ENCODE results near the gene RYR2. TPM values are rescaled to one million over a fixed set of nuclear protein-coding genes. Genes with fewer than 3 reads are reported as not detected.

The RYR2 gene
- total and polyA plus RNA-seq, 11 donors = 77.7 to 1,319 (median 805) TPM

DNA sequence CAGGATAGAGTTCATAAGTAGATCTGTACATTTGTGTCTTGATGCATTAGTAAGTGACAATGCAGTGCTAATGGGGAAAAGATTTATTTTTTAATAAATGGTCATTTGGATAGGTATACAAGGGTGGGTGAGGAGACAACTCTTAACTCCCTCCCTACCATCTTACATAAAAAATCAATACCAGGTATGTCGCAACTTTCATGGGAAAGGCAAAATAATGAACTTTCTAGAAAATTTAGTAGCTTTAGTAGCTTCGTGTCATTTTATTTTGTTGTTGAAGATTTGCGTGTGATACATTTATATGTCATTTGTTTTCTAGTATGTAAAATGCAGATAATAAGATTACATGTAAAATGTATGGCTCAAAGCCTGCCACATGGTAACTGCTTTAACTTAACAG lies 310.8 kb downstream of the RYR2 start:
- Histone ChIP-seq H3K9me3 (no peaks in the 10 kb centered on the region), H3K27ac (no peak overlapping the region), H3K36me3 (no peaks in the 10 kb centered on the region), H3K4me1 (peaks cover 0 to 34% (median 0%) of the 10 kb centered on the region in 12 donors), H3K27me3 (no peaks in the 10 kb centered on the region), H3K4me3 (no peak overlapping the region)
- 81 to 89% (median 87%) methylated on average over 3 of the region's 3 CpGs for WGBS, 4 donors
- ATAC-seq = no peak
- TF ChIP-seq, protein P1, sequence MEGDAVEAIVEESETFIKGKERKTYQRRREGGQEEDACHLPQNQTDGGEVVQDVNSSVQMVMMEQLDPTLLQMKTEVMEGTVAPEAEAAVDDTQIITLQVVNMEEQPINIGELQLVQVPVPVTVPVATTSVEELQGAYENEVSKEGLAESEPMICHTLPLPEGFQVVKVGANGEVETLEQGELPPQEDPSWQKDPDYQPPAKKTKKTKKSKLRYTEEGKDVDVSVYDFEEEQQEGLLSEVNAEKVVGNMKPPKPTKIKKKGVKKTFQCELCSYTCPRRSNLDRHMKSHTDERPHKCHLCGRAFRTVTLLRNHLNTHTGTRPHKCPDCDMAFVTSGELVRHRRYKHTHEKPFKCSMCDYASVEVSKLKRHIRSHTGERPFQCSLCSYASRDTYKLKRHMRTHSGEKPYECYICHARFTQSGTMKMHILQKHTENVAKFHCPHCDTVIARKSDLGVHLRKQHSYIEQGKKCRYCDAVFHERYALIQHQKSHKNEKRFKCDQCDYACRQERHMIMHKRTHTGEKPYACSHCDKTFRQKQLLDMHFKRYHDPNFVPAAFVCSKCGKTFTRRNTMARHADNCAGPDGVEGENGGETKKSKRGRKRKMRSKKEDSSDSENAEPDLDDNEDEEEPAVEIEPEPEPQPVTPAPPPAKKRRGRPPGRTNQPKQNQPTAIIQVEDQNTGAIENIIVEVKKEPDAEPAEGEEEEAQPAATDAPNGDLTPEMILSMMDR (IDR thresholded peaks at IDR 0.05) = no peak
- TF ChIP-seq POLR2A (IDR thresholded peaks at IDR 0.05) = no peak
- intact Hi-C loops (cut with DNase I) = no loop called here
- no peak for DNase-seq

DNA sequence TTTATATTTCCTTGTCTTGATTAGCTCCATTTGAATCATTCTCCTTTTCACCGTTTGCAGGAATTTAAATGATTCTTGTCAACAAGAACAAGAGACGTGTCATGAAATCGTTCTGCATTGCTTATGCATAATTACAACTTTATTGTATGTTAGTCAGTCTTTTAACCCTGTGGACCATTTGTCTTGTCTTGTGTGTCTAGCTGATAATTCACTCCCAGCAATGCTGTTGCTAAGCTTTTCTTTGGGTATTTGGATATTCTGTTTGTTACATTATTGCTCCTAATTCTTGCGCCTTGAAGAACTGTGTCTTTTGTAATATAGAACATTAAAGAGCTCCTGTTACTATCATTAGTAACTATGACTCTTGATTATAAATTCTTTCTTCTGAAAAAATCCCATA lies 311.9 kb downstream of the RYR2 start:
- 56 to 68% (median 61%) methylated on average over 4 of the region's 4 CpGs for WGBS, 4 donors
- H3K4me3 ChIP-seq = no peak overlapping the region
- H3K9me3 ChIP-seq = no peaks in the 10 kb centered on the region
- ATAC-seq (no peak), DNase-seq (no peak)
- no peak for TF ChIP-seq POLR2A (IDR thresholded peaks at IDR 0.05)
- TF ChIP-seq, protein P1 (IDR thresholded peaks at IDR 0.05) = no peak
- no peaks in the 10 kb centered on the region for H3K36me3 ChIP-seq
- intact Hi-C loops (cut with DNase I) = no loop called here
- no peak overlapping the region for H3K27ac ChIP-seq
- H3K4me1 ChIP-seq = peaks cover 0 to 38% (median 0%) of the 10 kb centered on the region in 12 donors
- H3K27me3 ChIP-seq = no peaks in the 10 kb centered on the region

GRCh38 chr1:237355022-237355421 lies 313.0 kb downstream of the RYR2 start:
- peaks cover 0 to 45% (median 0%) of the 10 kb centered on the region in 12 donors for H3K4me1 ChIP-seq
- no peaks in the 10 kb centered on the region for H3K36me3 ChIP-seq
- ATAC-seq (no peak), DNase-seq (no peak)
- no peak overlapping the region for H3K4me3 ChIP-seq
- intact Hi-C loops (cut with DNase I) = no loop called here
- TF ChIP-seq, protein P1 (IDR thresholded peaks at IDR 0.05) = no peak
- no peak for TF ChIP-seq POLR2A (IDR thresholded peaks at IDR 0.05)
- H3K27me3 ChIP-seq = no peaks in the 10 kb centered on the region
- no peaks in the 10 kb centered on the region for H3K9me3 ChIP-seq
- 57 to 72% (median 67%) methylated on average over 1 of the region's 1 CpG for WGBS, 4 donors
- no peak overlapping the region for H3K27ac ChIP-seq

DNA sequence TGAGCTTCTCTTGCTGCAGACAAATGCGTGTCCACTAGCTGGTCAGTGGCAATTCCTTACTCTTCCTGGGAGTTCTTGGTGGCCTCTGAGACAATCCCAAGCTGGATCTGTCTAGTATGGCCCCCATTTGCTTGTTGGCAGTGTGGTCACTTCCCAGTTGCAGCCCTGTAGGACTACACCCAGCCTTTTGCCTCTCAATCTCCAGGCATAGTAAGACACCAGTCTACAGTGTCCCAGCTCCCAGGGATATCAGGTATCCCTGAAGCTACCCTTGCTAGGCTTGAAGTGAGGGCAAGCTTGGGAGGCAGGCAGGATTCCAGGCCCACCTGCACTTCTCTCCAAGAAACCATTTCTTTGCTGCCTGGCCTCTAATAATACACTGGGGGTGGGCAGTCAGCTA lies 316.6 kb downstream of the RYR2 start:
- WGBS, 4 donors = 69 to 100% (median 87%) methylated on average over 1 of the region's 1 CpG
- H3K9me3 ChIP-seq = no peaks in the 10 kb centered on the region
- TF ChIP-seq, protein P1 (IDR thresholded peaks at IDR 0.05) = no peak
- no peak for TF ChIP-seq POLR2A (IDR thresholded peaks at IDR 0.05)
- peak; percentile 26 to 50 (median 34) for ATAC-seq
- peaks cover 0 to 54% (median 0%) of the 10 kb centered on the region in 12 donors for H3K4me1 ChIP-seq
- intact Hi-C loops (cut with DNase I) = no loop called here
- no peaks in the 10 kb centered on the region for H3K27me3 ChIP-seq
- no peak overlapping the region for H3K4me3 ChIP-seq
- no peaks in the 10 kb centered on the region for H3K36me3 ChIP-seq
- DNase-seq = no peak
- no peak overlapping the region for H3K27ac ChIP-seq

Data from heart left ventricle (tissue), 16 donors.